HFFc6 (cell line): ENCODE results near the gene TMEM120B. TPM values are rescaled to one million over a fixed set of nuclear protein-coding genes. Genes with fewer than 3 reads are reported as not detected.

Experiments
- DNase-seq: peaks from one replicate; pipeline ENCODE4 v3.0.0-alpha.2; 2018
- H3K27ac Mint-ChIP-seq: 2 replicates; pipeline ENCODE4 v1.8.0; 2020; ENCODE audit warnings: mild to moderate bottlenecking, mixed read lengths
- H3K27me3 Mint-ChIP-seq: 2 replicates; pipeline ENCODE4 v1.8.0; 2021; ENCODE audit warnings: mild to moderate bottlenecking, moderate library complexity, mixed read lengths; ENCODE audit not compliant: insufficient read depth
- H3K36me3 Mint-ChIP-seq: 2 replicates; pipeline ENCODE4 v1.8.0; 2021; ENCODE audit warnings: low read depth, mixed read lengths
- H3K4me1 Mint-ChIP-seq: 2 replicates; pipeline ENCODE4 v1.8.0; 2020; ENCODE audit warnings: low read depth, mixed read lengths
- H3K4me3 Mint-ChIP-seq: 2 replicates; pipeline ENCODE4 v1.8.0; 2020; ENCODE audit warnings: mild to moderate bottlenecking, moderate library complexity, mixed read lengths
- H3K9me3 Mint-ChIP-seq: 2 replicates; pipeline ENCODE4 v1.8.0; 2020; ENCODE audit warnings: mild to moderate bottlenecking, mixed read lengths
- CTCF ChIP-seq: fragments of 200-600 bp; sonication (generic); IDR thresholded peaks from 2 replicates; pipeline ENCODE4 v1.5.0; 2021; ENCODE audit warnings: antibody characterized with exemption, mild to moderate bottlenecking
- total RNA-seq, 6 experiments: library from RNA; stranded (reverse); fragmentation: NEBNext Ultra II Directional; extraction: Animal tissue kit (Norgen Biotek cat#: 25700); gene quantifications; 2 replicates in 1 of 6; 3 replicates in 5 of 6; pipeline ENCODE4 v1.2.3, GENCODE V29; 2021

TMEM120B gene
- total RNA-seq, 6 experiments from 2014 or later: 9.7 to 13.8 (median 12.6) TPM

GRCh38 chr12:121828826-121829225 lies 116.3 kb downstream of the TMEM120B start:
- peaks cover 38% of the 10 kb centered on the region for H3K36me3 Mint-ChIP-seq
- H3K27me3 Mint-ChIP-seq: peaks cover 9% of the 10 kb centered on the region
- DNase-seq: no peak
- no peaks in the 10 kb centered on the region for H3K4me1 Mint-ChIP-seq
- H3K4me3 Mint-ChIP-seq: no peak overlapping the region
- TF ChIP-seq CTCF: no peak
- no peaks in the 10 kb centered on the region for H3K9me3 Mint-ChIP-seq
- H3K27ac Mint-ChIP-seq: peak overlapping the region; percentile 34

GRCh38 chr12:121829250-121829918 lies 116.8 kb downstream of the TMEM120B start:
- Mint-ChIP-seq H3K4me1 (no peaks in the 10 kb centered on the region), H3K36me3 (peaks cover 38% of the 10 kb centered on the region), H3K9me3 (no peaks in the 10 kb centered on the region), H3K27ac (no peak overlapping the region), H3K4me3 (no peak overlapping the region), H3K27me3 (peaks cover 9% of the 10 kb centered on the region)
- no peak for TF ChIP-seq CTCF
- DNase-seq: no peak

GRCh38 chr12:121830134-121830533 lies 117.6 kb downstream of the TMEM120B start:
- peaks cover 38% of the 10 kb centered on the region for H3K36me3 Mint-ChIP-seq
- DNase-seq: no peak
- no peak overlapping the region for H3K4me3 Mint-ChIP-seq
- TF ChIP-seq CTCF: no peak
- H3K4me1 Mint-ChIP-seq: no peaks in the 10 kb centered on the region
- H3K27ac Mint-ChIP-seq: peak overlapping the region; percentile 61; the same call in 1 of the 2 replicates
- peaks cover 9% of the 10 kb centered on the region for H3K27me3 Mint-ChIP-seq
- H3K9me3 Mint-ChIP-seq: no peaks in the 10 kb centered on the region

GRCh38 chr12:121830588-121831265 lies 118.2 kb downstream of the TMEM120B start:
- TF ChIP-seq CTCF: no peak

More at GRCh38 chr12:121830588-121831265, 118.2 kb downstream of the TMEM120B start:
- H3K9me3 Mint-ChIP-seq: no peaks in the 10 kb centered on the region
- H3K4me3 Mint-ChIP-seq: no peak overlapping the region
- DNase-seq: no peak
- peaks cover 9% of the 10 kb centered on the region for H3K27me3 Mint-ChIP-seq
- H3K36me3 Mint-ChIP-seq: peaks cover 38% of the 10 kb centered on the region
- H3K4me1 Mint-ChIP-seq: no peaks in the 10 kb centered on the region
- H3K27ac Mint-ChIP-seq: peak overlapping the region; percentile 61; the same call in 1 of the 2 replicates

Other genes starting within 250 kb of the TMEM120B start
- 10 to 100 TPM; 15.4 to 24.0 (median 21.5) TPM for gene KDM2B, start 131.7 kb upstream of the TMEM120B start, total RNA-seq
- gene ORAI1, start 86.2 kb upstream of the TMEM120B start, total RNA-seq: 10 to 100 TPM; 18.5 to 25.7 (median 22.0) TPM
- under 1 TPM in 5 of 6 experiments, not detected in 1; 0.14 to 0.40 (median 0.23) TPM for gene MORN3, start 43.1 kb upstream of the TMEM120B start, total RNA-seq
- 1 to 10 TPM; 3.2 to 4.2 (median 3.6) TPM for gene RHOF, start 80.9 kb downstream of the TMEM120B start, total RNA-seq
- gene SETD1B, start 91.3 kb downstream of the TMEM120B start, total RNA-seq: 10 to 100 TPM; 18.5 to 22.0 (median 20.9) TPM
- under 1 TPM in 4 of 6 experiments, not detected in 2; 0.14 to 0.25 (median 0.21) TPM for gene HPD, start 146.1 kb downstream of the TMEM120B start, total RNA-seq
- 10 to 100 TPM; 63.4 to 84.7 (median 75.1) TPM for gene PSMD9, start 176.0 kb downstream of the TMEM120B start, total RNA-seq
- 1 to 10 TPM in 5 of 6 experiments, under 1 TPM in 1; 0.66 to 4.2 (median 3.3) TPM for gene CFAP251, start 205.8 kb downstream of the TMEM120B start, total RNA-seq